ENCODE data around the gene PADI3. TPM values are rescaled to one million over a fixed set of nuclear protein-coding genes. Genes with fewer than 3 reads are reported as not detected.

PADI3 gene
- total and polyA plus RNA-seq, 2 of the 8 experiments (the other 6 are each of a cell fraction or from before 2014, with no cell fraction given) = 0.37 to 0.94 TPM

DNA sequence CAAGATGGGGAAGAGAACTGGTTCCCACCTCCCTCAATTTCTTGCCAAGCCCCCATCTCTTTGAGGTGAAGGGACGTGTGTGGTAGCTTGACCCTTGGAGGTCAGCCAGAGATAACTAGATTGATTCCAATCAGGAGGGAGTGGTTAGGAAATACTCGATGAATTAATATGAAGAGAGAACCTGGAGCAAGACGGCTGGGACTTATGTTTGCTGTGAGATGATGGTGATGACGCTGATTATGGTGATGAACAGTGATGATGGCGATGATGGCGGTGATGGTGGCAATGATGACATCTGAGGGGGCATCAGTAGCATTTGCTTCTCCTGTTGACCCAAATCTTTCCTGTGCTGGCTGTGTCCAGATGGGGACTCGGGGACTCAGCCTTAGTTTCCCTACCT is 43.2 kb upstream of the PADI3 start (continued):
- no peak for TF ChIP-seq SP1 (IDR thresholded peaks at IDR 0.05; ENCODE audit: low read depth, low read length)

All from H1 (cell line).